ENCODE data around the gene SUFU.

SUFU gene

GRCh38 chr10:102673236-102673818 lies 169.6 kb downstream of the SUFU start:
- Mint-ChIP-seq H3K27ac (peak overlapping the region; percentile 78), H3K9me3 (no peaks in the 10 kb centered on the region), H3K4me3 (peak overlapping the region; percentile 82), H3K27me3 (ENCODE audit: low read depth) (no peaks in the 10 kb centered on the region), H3K4me1 (ENCODE audit: low read depth) (peaks cover 28% of the 10 kb centered on the region), H3K36me3 (ENCODE audit: low read depth) (peaks cover under 1% of the 10 kb centered on the region)
- no peak for DNase-seq (ENCODE audit: low spot score)

- Mint-ChIP-seq H3K36me3 (ENCODE audit: low read depth) (peaks cover 2% of the 10 kb centered on the region), H3K4me1 (ENCODE audit: low read depth) (peaks cover 28% of the 10 kb centered on the region), H3K27ac (peak overlapping the region; percentile 78), H3K9me3 (no peaks in the 10 kb centered on the region), H3K4me3 (peak overlapping the region; percentile 82), H3K27me3 (ENCODE audit: low read depth) (no peaks in the 10 kb centered on the region)
- DNase-seq (ENCODE audit: low spot score) = peak; percentile 62
Measured at GRCh38 chr10:102673819-102674511, 170.2 kb downstream of the SUFU start.

GRCh38 chr10:102674566-102674965 lies 170.8 kb downstream of the SUFU start:
- H3K36me3 Mint-ChIP-seq (ENCODE audit: low read depth) = peaks cover 2% of the 10 kb centered on the region
- H3K27ac Mint-ChIP-seq = no peak overlapping the region
- peaks cover 28% of the 10 kb centered on the region for H3K4me1 Mint-ChIP-seq (ENCODE audit: low read depth)
- no peaks in the 10 kb centered on the region for H3K9me3 Mint-ChIP-seq
- DNase-seq (ENCODE audit: low spot score) = no peak
- H3K4me3 Mint-ChIP-seq = peak overlapping the region; percentile 82
- H3K27me3 Mint-ChIP-seq (ENCODE audit: low read depth) = no peaks in the 10 kb centered on the region

- Mint-ChIP-seq H3K4me3 (peak overlapping the region; percentile 82), H3K9me3 (no peaks in the 10 kb centered on the region), H3K4me1 (ENCODE audit: low read depth) (peaks cover 28% of the 10 kb centered on the region), H3K27ac (no peak overlapping the region), H3K36me3 (ENCODE audit: low read depth) (peaks cover 2% of the 10 kb centered on the region), H3K27me3 (ENCODE audit: low read depth) (no peaks in the 10 kb centered on the region)
- no peak for DNase-seq (ENCODE audit: low spot score)
Measured at GRCh38 chr10:102675011-102675665, 171.4 kb downstream of the SUFU start.

- Mint-ChIP-seq H3K4me1 (ENCODE audit: low read depth) (peaks cover 28% of the 10 kb centered on the region), H3K27ac (no peak overlapping the region), H3K36me3 (ENCODE audit: low read depth) (peaks cover 2% of the 10 kb centered on the region), H3K27me3 (ENCODE audit: low read depth) (no peaks in the 10 kb centered on the region), H3K4me3 (no peak overlapping the region), H3K9me3 (no peaks in the 10 kb centered on the region)
- DNase-seq (ENCODE audit: low spot score) = no peak
Measured at GRCh38 chr10:102675666-102676533, 172.1 kb downstream of the SUFU start.

GRCh38 chr10:102676534-102677315 lies 173.0 kb downstream of the SUFU start:
- H3K27me3 Mint-ChIP-seq (ENCODE audit: low read depth) = no peaks in the 10 kb centered on the region
- peaks cover 6% of the 10 kb centered on the region for H3K36me3 Mint-ChIP-seq (ENCODE audit: low read depth)
- H3K4me1 Mint-ChIP-seq (ENCODE audit: low read depth) = peaks cover 33% of the 10 kb centered on the region
- no peak overlapping the region for H3K27ac Mint-ChIP-seq
- no peak for DNase-seq (ENCODE audit: low spot score)
- no peaks in the 10 kb centered on the region for H3K9me3 Mint-ChIP-seq
- no peak overlapping the region for H3K4me3 Mint-ChIP-seq

DNA sequence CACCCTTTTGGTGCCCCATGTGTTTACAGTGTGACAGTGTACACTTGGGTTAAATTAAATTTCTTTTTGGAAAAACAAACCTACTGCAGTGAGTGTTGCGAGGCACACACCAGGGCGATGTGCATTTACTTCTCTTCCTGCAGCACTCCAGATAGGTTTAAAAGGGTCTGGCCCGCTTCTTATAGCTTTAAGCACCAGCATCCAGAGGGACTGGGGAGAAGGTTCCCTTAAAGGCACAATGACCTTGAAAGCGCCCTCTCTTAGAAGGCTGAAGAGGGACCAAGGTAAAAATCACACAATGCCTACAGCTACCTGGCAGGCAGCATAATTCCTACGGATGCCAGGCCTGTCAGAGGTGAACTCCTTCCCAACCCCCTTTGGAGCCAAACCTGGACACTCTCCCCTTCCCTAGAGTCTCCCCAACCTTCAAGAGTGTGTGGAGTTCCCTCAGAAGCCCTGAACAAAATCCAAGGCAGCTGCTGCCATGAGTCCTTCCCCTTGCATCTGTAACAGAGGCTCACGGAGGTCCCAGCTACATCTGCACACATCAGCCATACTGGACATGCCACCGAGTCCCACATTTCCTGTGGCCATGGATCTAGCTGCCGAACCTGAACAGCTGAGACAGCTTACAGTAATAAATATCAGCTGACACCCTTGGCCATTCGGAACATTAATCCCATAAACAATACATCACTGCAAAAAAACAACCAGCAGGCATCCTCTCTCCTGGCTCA lies 173.7 kb downstream of the SUFU start:
- no peaks in the 10 kb centered on the region for H3K27me3 Mint-ChIP-seq (ENCODE audit: low read depth)
- H3K9me3 Mint-ChIP-seq = no peaks in the 10 kb centered on the region
- no peak for DNase-seq (ENCODE audit: low spot score)
- peaks cover 10% of the 10 kb centered on the region for H3K36me3 Mint-ChIP-seq (ENCODE audit: low read depth)
- H3K4me3 Mint-ChIP-seq = no peak overlapping the region
- H3K27ac Mint-ChIP-seq = no peak overlapping the region
- peaks cover 40% of the 10 kb centered on the region for H3K4me1 Mint-ChIP-seq (ENCODE audit: low read depth)

- Mint-ChIP-seq H3K4me1 (ENCODE audit: low read depth) (peaks cover 41% of the 10 kb centered on the region), H3K27ac (no peak overlapping the region), H3K9me3 (no peaks in the 10 kb centered on the region), H3K36me3 (ENCODE audit: low read depth) (peaks cover 10% of the 10 kb centered on the region), H3K4me3 (no peak overlapping the region), H3K27me3 (ENCODE audit: low read depth) (no peaks in the 10 kb centered on the region)
- DNase-seq (ENCODE audit: low spot score) = no peak
Measured at GRCh38 chr10:102678068-102678400, 174.3 kb downstream of the SUFU start.

DNA sequence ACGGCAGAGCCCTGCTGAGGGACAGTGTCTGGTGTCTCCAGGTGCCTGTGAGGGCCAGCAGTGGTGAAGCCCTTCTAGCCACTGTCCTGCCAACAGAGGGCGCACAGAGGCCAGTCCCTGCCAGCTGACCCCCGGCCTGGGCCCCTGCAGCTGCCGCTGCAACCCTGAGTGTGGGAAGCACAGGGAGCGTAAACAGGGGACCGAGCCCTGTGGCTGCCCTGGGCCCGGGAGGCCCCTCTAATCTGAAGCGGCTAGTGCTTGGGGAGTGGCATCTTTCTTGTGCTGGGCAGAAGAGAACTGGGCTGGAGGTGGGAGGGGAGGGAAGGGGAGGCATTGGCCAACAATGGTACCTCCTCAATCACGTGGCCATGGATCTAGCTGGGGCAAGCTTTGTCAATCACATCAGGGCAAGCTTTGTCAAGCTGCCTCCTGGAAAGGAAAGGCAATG lies 175.1 kb downstream of the SUFU start:
- H3K27me3 Mint-ChIP-seq (ENCODE audit: low read depth) = no peaks in the 10 kb centered on the region
- H3K27ac Mint-ChIP-seq = no peak overlapping the region
- peak; percentile 30 for DNase-seq (ENCODE audit: low spot score)
- no peaks in the 10 kb centered on the region for H3K9me3 Mint-ChIP-seq
- peaks cover 34% of the 10 kb centered on the region for H3K4me1 Mint-ChIP-seq (ENCODE audit: low read depth)
- H3K36me3 Mint-ChIP-seq (ENCODE audit: low read depth) = peaks cover 10% of the 10 kb centered on the region
- H3K4me3 Mint-ChIP-seq = no peak overlapping the region

DNA sequence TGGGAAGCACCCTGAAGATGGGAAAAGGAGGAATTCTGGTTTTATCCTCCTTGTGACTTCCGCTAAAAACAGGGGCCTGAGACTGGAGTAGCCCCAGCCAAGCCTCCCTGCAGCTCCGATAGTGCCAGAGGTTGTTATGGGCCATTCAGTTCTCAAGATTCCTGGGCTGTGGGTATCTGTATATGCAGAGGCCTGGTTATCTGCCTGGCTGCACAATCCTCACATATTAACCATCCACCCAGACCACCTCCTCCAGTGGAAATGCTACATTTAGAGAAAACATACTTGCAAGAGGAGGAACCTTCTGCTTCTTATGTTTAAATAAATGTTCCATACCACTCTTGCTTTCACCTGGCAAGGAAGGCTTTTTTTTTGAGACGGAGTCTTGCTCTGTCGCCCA lies 175.8 kb downstream of the SUFU start:
- H3K27me3 Mint-ChIP-seq (ENCODE audit: low read depth) = no peaks in the 10 kb centered on the region
- DNase-seq (ENCODE audit: low spot score) = no peak
- H3K9me3 Mint-ChIP-seq = no peaks in the 10 kb centered on the region
- H3K27ac Mint-ChIP-seq = no peak overlapping the region
- H3K36me3 Mint-ChIP-seq (ENCODE audit: low read depth) = peaks cover 10% of the 10 kb centered on the region
- H3K4me3 Mint-ChIP-seq = no peak overlapping the region
- H3K4me1 Mint-ChIP-seq (ENCODE audit: low read depth) = peaks cover 28% of the 10 kb centered on the region

- Mint-ChIP-seq H3K36me3 (ENCODE audit: low read depth) (peaks cover 17% of the 10 kb centered on the region), H3K27me3 (ENCODE audit: low read depth) (no peaks in the 10 kb centered on the region), H3K4me3 (no peak overlapping the region), H3K9me3 (no peaks in the 10 kb centered on the region), H3K27ac (no peak overlapping the region), H3K4me1 (ENCODE audit: low read depth) (peaks cover 15% of the 10 kb centered on the region)
- DNase-seq (ENCODE audit: low spot score) = no peak
Measured at GRCh38 chr10:102681696-102682095, 177.9 kb downstream of the SUFU start.

GRCh38 chr10:102682416-102682815 lies 178.6 kb downstream of the SUFU start:
- Mint-ChIP-seq H3K27ac (peak overlapping the region; percentile 4), H3K36me3 (ENCODE audit: low read depth) (peaks cover 17% of the 10 kb centered on the region), H3K9me3 (no peaks in the 10 kb centered on the region), H3K27me3 (ENCODE audit: low read depth) (no peaks in the 10 kb centered on the region), H3K4me3 (no peak overlapping the region), H3K4me1 (ENCODE audit: low read depth) (peaks cover 15% of the 10 kb centered on the region)
- DNase-seq (ENCODE audit: low spot score) = no peak

GRCh38 chr10:102682981-102683380 lies 179.2 kb downstream of the SUFU start:
- H3K27ac Mint-ChIP-seq = no peak overlapping the region
- peaks cover 15% of the 10 kb centered on the region for H3K4me1 Mint-ChIP-seq (ENCODE audit: low read depth)
- no peaks in the 10 kb centered on the region for H3K9me3 Mint-ChIP-seq
- H3K36me3 Mint-ChIP-seq (ENCODE audit: low read depth) = peaks cover 17% of the 10 kb centered on the region
- H3K27me3 Mint-ChIP-seq (ENCODE audit: low read depth) = no peaks in the 10 kb centered on the region
- no peak overlapping the region for H3K4me3 Mint-ChIP-seq
- DNase-seq (ENCODE audit: low spot score) = no peak
